GOT3 (cell line): ENCODE measurements around the gene ALKBH5.

Experiments used
- DNase-seq: peaks from one replicate; lab custom pipeline; 2025; ENCODE audit warnings: mixed read lengths; lab: John Stamatoyannopoulos, UW

ALKBH5 gene

GRCh38 chr17:18183334-18184142 is at the start of gene ALKBH5:
Gene ALKBH5, plus strand, starts transcription at chr17:18183828. Its CDS starts 416 bp downstream, at chr17:18184244.
- peak; percentile 99 for DNase-seq

- no peak for DNase-seq
Observed at GRCh38 chr17:18136357-18136756, 47.3 kb upstream of the ALKBH5 start.

GRCh38 chr17:18138065-18138749 is 45.4 kb upstream of the ALKBH5 start:
- no peak for DNase-seq

GRCh38 chr17:18139092-18139491 is 44.5 kb upstream of the ALKBH5 start:
- no peak for DNase-seq

GRCh38 chr17:18139498-18139897 is 44.1 kb upstream of the ALKBH5 start:
- DNase-seq = no peak

GRCh38 chr17:18139949-18140348 is 43.7 kb upstream of the ALKBH5 start:
- DNase-seq = no peak

- no peak for DNase-seq
Observed at GRCh38 chr17:18140648-18141047, 43.0 kb upstream of the ALKBH5 start.

GRCh38 chr17:18141210-18141803 is 42.3 kb upstream of the ALKBH5 start:
- DNase-seq = no peak

GRCh38 chr17:18142417-18142816 is 41.2 kb upstream of the ALKBH5 start:
- DNase-seq = no peak

GRCh38 chr17:18143044-18143936 is 40.3 kb upstream of the ALKBH5 start:
- DNase-seq = no peak

GRCh38 chr17:18144261-18144660 is 39.4 kb upstream of the ALKBH5 start:
- DNase-seq = no peak

- no peak for DNase-seq
Observed at GRCh38 chr17:18144855-18145254, 38.8 kb upstream of the ALKBH5 start.

GRCh38 chr17:18145811-18146210 is 37.8 kb upstream of the ALKBH5 start:
- DNase-seq = no peak

GRCh38 chr17:18146259-18146658 is 37.4 kb upstream of the ALKBH5 start:
- no peak for DNase-seq

GRCh38 chr17:18146980-18147379 is 36.6 kb upstream of the ALKBH5 start:
- DNase-seq = no peak

GRCh38 chr17:18148586-18148985 is 35.0 kb upstream of the ALKBH5 start:
- no peak for DNase-seq

- no peak for DNase-seq
Observed at GRCh38 chr17:18151290-18151689, 32.3 kb upstream of the ALKBH5 start.

- DNase-seq = no peak
Observed at GRCh38 chr17:18155179-18155578, 28.4 kb upstream of the ALKBH5 start.

- DNase-seq = no peak
Observed at GRCh38 chr17:18156171-18156975, 27.3 kb upstream of the ALKBH5 start.

GRCh38 chr17:18156976-18157280 is 26.7 kb upstream of the ALKBH5 start:
- no peak for DNase-seq

GRCh38 chr17:18157354-18157985 is 26.2 kb upstream of the ALKBH5 start:
- DNase-seq = no peak
